ENCODE data around the gene FAM135A. TPM values are rescaled to one million over a fixed set of nuclear protein-coding genes. Genes with fewer than 3 reads are reported as not detected.
A peak's percentile ranks its signal among the peaks of the same experiment; 100 is the strongest.
"Not testable (repeated sequence)": the region's sequence is repeated elsewhere in the genome, so short reads cannot be mapped to it uniquely, and the experiment has no call there.

FAM135A gene
- polyA plus RNA-seq, 1 experiment, result 2.9 TPM

DNA sequence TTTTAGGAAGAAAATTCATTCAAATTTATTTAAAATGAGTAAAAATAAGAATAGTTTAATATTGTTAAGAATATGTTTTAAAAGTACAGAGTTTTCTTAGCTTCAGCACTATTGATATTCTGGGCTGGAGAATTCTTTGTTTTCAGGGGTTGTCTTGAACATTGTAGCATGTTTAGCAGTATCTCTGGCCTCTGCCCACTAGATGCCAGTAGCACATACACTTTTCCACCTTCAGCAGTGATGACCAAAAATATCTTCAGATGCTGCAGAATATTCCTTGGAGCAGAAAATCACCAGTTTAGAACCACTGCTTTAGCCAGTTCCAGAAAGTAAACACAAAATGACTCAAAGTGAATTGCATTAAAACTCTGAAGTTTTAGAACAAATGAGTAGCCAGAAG is 134.0 kb downstream of the FAM135A start:
- CTCF ChIA-PET, result interaction anchor here (0.7 to 1.6 kb wide), 11 partner anchors 9 to 409 kb away, joined by 3 to 11 read pairs (median 3); no protein-coding TSS in a partner anchor
- no peak overlapping the region for H3K4me3 ChIP-seq (ENCODE audit: low read depth, low read length)
- H3K36me3 ChIP-seq (ENCODE audit: control insufficient read depth, insufficient read depth, low read length), result no peaks in the 10 kb centered on the region
- no peak for DNase-seq (ENCODE audit: low read depth)
- H3K27me3 ChIP-seq (ENCODE audit: control insufficient read depth, insufficient read depth, low read length), result no peaks in the 10 kb centered on the region
- POLR2A ChIA-PET, result interaction anchor here (0.7 kb wide), 1 partner anchor 136 kb away, joined by 3 read pairs; no protein-coding TSS in a partner anchor
- TF ChIP-seq, protein P1, sequence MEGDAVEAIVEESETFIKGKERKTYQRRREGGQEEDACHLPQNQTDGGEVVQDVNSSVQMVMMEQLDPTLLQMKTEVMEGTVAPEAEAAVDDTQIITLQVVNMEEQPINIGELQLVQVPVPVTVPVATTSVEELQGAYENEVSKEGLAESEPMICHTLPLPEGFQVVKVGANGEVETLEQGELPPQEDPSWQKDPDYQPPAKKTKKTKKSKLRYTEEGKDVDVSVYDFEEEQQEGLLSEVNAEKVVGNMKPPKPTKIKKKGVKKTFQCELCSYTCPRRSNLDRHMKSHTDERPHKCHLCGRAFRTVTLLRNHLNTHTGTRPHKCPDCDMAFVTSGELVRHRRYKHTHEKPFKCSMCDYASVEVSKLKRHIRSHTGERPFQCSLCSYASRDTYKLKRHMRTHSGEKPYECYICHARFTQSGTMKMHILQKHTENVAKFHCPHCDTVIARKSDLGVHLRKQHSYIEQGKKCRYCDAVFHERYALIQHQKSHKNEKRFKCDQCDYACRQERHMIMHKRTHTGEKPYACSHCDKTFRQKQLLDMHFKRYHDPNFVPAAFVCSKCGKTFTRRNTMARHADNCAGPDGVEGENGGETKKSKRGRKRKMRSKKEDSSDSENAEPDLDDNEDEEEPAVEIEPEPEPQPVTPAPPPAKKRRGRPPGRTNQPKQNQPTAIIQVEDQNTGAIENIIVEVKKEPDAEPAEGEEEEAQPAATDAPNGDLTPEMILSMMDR (IDR thresholded peaks at IDR 0.05; ENCODE audit: insufficient read depth, low read depth, low read length), result peak; percentile 59

DNA sequence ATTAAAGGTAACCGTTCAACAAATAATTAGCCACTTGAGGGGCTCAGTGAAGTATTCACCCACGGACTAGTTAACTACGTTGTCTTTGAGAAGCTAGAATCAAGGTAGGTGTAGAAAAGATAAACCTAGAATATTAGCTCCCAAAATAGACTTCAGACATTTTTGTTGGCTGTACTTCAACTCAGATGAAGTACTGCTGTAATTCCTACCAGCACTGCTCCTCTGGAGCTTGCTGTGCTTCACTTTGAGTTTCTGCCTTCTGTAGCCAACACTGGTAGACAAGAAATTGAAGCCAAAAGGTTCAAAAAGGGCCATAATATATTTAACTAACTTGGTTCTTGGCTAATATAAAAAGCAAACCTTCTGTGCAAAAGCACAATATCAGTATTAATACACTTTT is 134.6 kb downstream of the FAM135A start:
- POLR2A ChIA-PET, result no interaction called here

DNA sequence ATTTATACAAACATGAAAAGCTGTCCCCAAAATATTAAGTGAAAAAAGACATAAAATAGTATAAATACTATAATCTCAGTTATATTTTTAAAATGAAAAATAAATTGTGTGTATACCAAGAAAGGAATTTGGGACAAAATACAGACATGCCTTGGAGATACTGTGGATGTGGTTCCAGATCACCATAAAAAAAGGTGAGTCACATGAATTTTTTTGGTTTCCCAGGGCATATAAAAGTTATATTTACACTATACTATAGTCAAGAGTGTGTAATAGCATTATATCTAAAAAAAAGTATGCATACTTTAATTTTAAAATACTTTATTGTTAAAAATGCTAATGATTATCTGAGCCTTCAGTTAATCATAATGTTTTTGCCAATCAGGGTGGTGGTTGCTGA is 136.0 kb downstream of the FAM135A start:
- POLR2A ChIA-PET, result no interaction called here
- no peaks in the 10 kb centered on the region for H3K36me3 ChIP-seq (ENCODE audit: control insufficient read depth, insufficient read depth, low read length)
- H3K4me3 ChIP-seq (ENCODE audit: low read depth, low read length), result no peak overlapping the region
- no peak for DNase-seq (ENCODE audit: low read depth)
- no peaks in the 10 kb centered on the region for H3K27me3 ChIP-seq (ENCODE audit: control insufficient read depth, insufficient read depth, low read length)
- CTCF ChIA-PET, result no interaction called here
- TF ChIP-seq, protein P1 (IDR thresholded peaks at IDR 0.05; ENCODE audit: insufficient read depth, low read depth, low read length), result no peak

More for the DNA sequence above, 134.6 kb downstream of the FAM135A start:
- no peak for DNase-seq (ENCODE audit: low read depth)
- no peak overlapping the region for H3K4me3 ChIP-seq (ENCODE audit: low read depth, low read length)
- TF ChIP-seq, protein P1 (IDR thresholded peaks at IDR 0.05; ENCODE audit: insufficient read depth, low read depth, low read length), result no peak
- no peaks in the 10 kb centered on the region for H3K27me3 ChIP-seq (ENCODE audit: control insufficient read depth, insufficient read depth, low read length)
- no peaks in the 10 kb centered on the region for H3K36me3 ChIP-seq (ENCODE audit: control insufficient read depth, insufficient read depth, low read length)
- CTCF ChIA-PET, result interaction anchor here (1.0 to 1.5 kb wide), 4 partner anchors 10 to 238 kb away, joined by 3 to 11 read pairs (median 4); no protein-coding TSS in a partner anchor

DNA sequence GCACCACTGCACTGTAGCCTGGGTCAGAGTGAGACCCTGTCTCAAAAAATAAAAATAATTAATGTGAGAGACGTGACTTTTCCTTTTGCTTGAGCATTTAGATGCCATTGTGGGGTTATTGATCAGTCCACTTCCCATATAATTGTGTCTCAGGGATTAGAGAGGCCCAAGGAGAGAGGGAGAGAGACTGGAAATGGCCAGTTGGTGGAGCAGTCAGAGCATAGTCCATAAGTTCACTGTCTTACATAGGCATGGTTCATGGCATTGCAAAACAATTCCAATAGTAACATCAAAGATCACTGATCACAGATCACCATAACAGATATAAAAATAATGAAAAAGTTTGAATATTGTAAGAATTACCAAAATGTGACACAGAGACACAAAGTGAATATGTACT is 138.3 kb downstream of the FAM135A start:
- no peaks in the 10 kb centered on the region for H3K36me3 ChIP-seq (ENCODE audit: control insufficient read depth, insufficient read depth, low read length)
- TF ChIP-seq, protein P1 (IDR thresholded peaks at IDR 0.05; ENCODE audit: insufficient read depth, low read depth, low read length), result no peak
- DNase-seq (ENCODE audit: low read depth), result no peak
- ChIA-PET CTCF (interaction anchor here (0.8 kb wide), 1 partner anchor 156 kb away, joined by 3 read pairs; no protein-coding TSS in a partner anchor), POLR2A (no interaction called here)
- no peaks in the 10 kb centered on the region for H3K27me3 ChIP-seq (ENCODE audit: control insufficient read depth, insufficient read depth, low read length)
- H3K4me3 ChIP-seq (ENCODE audit: low read depth, low read length), result no peak overlapping the region

DNA sequence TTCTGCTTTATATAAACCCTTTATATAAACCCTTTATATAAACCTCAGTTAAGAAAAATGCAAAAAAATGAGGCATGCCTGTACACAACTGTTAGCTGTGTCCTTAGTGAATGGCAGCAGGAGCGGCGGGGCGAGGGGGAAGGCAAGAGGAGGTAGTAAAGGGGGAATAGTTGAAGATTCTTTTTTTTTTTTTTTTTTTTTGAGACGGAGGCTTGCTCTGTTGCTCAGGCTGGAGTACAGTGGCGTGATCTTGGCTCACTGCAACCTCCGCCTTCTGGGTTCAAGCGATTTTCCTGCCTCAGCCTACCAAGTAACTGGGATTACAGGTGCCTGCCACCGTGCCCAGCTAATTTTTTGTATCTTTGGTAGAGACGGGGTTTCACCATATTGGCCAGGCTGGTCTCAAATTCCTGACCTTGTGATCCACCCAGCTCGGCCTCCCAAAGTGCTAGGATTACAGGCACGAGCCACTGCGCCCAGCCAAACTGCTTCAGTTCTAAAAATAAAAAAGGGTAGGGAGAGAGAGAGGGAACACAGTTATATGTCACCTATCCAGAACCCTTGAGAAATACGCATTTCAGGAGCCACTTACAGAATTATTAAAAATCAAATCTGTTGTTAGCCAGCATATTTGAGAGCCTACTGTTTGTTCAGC is 139.1 kb downstream of the FAM135A start:
- H3K36me3 ChIP-seq (ENCODE audit: control insufficient read depth, insufficient read depth, low read length); H3K27me3 ChIP-seq (ENCODE audit: control insufficient read depth, insufficient read depth, low read length); H3K4me3 ChIP-seq (ENCODE audit: low read depth, low read length); CTCF ChIA-PET; POLR2A ChIA-PET; DNase-seq (ENCODE audit: low read depth): not testable (repeated sequence)

DNA sequence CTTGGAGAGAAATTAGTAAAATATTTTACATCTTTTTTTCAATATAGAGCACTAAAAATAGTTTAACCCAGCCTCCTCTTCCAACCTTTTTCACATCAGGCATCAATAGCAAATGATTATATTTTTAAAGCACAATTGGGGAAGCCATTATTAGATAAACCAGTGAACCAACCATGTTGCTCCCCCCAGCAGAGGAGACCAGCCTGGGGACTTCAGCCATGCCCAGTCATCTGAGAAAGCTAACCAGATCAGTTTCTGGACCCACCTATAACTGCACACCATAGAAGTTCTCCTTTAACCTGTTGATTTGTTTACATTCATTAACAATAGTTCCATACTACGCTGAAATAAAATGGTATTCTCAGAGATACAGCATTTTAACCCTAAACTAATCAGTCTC is 139.7 kb downstream of the FAM135A start:
- no peak for DNase-seq (ENCODE audit: low read depth)
- Histone ChIP-seq H3K4me3 (ENCODE audit: low read depth, low read length) (no peak overlapping the region), H3K27me3 (ENCODE audit: control insufficient read depth, insufficient read depth, low read length) (no peaks in the 10 kb centered on the region), H3K36me3 (ENCODE audit: control insufficient read depth, insufficient read depth, low read length) (no peaks in the 10 kb centered on the region)
- POLR2A ChIA-PET, result no interaction called here
- TF ChIP-seq, protein P1 (IDR thresholded peaks at IDR 0.05; ENCODE audit: insufficient read depth, low read depth, low read length), result no peak
- CTCF ChIA-PET, result no interaction called here
